HepG2 (cell line): ENCODE results near the gene RANBP3. TPM values are rescaled to one million over a fixed set of nuclear protein-coding genes. Genes with fewer than 3 reads are reported as not detected.

Source experiments
- AKNA ChIP-seq: sonication (generic); formaldehyde crosslinking; IDR thresholded peaks from 2 replicates; pipeline ENCODE4 v1.4.0; 2020; ENCODE audit warnings: missing genetic modification reagents, borderline replicate concordance
- HNF1B ChIP-seq: sonication (generic); formaldehyde crosslinking; IDR thresholded peaks from 2 replicates; pipeline ENCODE4 v1.5.1; 2020; ENCODE audit warnings: mild to moderate bottlenecking, moderate library complexity, missing genetic modification reagents
- ISX ChIP-seq: sonication (generic); formaldehyde crosslinking; conservative IDR thresholded peaks from 2 replicates; pipeline ENCODE4 v1.5.0; 2020; ENCODE audit warnings: missing genetic modification reagents
- MTA3 ChIP-seq: sonication (generic); formaldehyde crosslinking; IDR thresholded peaks from 2 replicates; pipeline ENCODE4 v1.4.0; 2020; ENCODE audit warnings: missing genetic modification reagents
- RAD21 ChIP-seq: fragments of 450-650 bp; formaldehyde crosslinking; IDR thresholded peaks from 2 replicates; pipeline ENCODE4 v1.5.0; 2020; ENCODE audit warnings: mild to moderate bottlenecking
- ZBTB8A ChIP-seq: sonication (generic); formaldehyde crosslinking; IDR thresholded peaks from 2 replicates; pipeline ENCODE4 v1.4.0; 2020; ENCODE audit warnings: mild to moderate bottlenecking, low read depth, missing genetic modification reagents, borderline replicate concordance
- ZMAT3 ChIP-seq: sonication (generic); formaldehyde crosslinking; conservative IDR thresholded peaks from 2 replicates; pipeline ENCODE4 v1.7.0; 2021; ENCODE audit warnings: missing genetic modification reagents
- ZNF768 ChIP-seq: sonication (generic); formaldehyde crosslinking; IDR thresholded peaks from 2 replicates; pipeline ENCODE4 v1.4.0; 2020; ENCODE audit warnings: missing genetic modification reagents
- polyA plus RNA-seq, 8 experiments: library from polyadenylated mRNA; depleted of rRNA in 3 of 8; stranded (reverse) in 7 of 8; unstranded in 1 of 8; fragments of >200 nt; fragmentation: Illumina TruSeq in 4 of 8; extraction: Trizol in 4 of 8; gene quantifications; 2 replicates each; pipeline versions ENCODE4 v1.2.1 to v1.2.3, GENCODE V29; 2011 to 2016; ENCODE audit warnings: low read depth in 4 of 8, missing spikeins in 1 of 8, mixed read lengths in 1 of 8; ENCODE audit not compliant: insufficient read depth in 1 of 8
- total RNA-seq, 5 experiments: library from RNA; depleted of rRNA; stranded (reverse); fragments of >200 nt; fragmentation: Illumina TruSeq; extraction: Trizol; gene quantifications; 2 replicates each; pipeline ENCODE4 v1.2.3, GENCODE V29; 2016; ENCODE audit warnings: low read depth in 1 of 5
- TF ChIP-seq, protein P1 (sequence below): sonication (generic); formaldehyde crosslinking; IDR thresholded peaks from 2 replicates; pipeline ENCODE4 v1.4.0; 2020; ENCODE audit warnings: missing genetic modification reagents, borderline replicate concordance
- TF ChIP-seq, protein P2 (sequence below): sonication (generic); formaldehyde crosslinking; IDR thresholded peaks from 2 replicates; pipeline ENCODE4 v1.5.0; 2020; ENCODE audit warnings: mild to moderate bottlenecking, missing genetic modification reagents, borderline replicate concordance
- TF ChIP-seq, protein P3 (sequence below): IDR thresholded peaks from 2 replicates; pipeline ENCODE4 v1.4.0; 2020; ENCODE audit warnings: mild to moderate bottlenecking, missing genetic modification reagents

The RANBP3 gene
- total and polyA plus RNA-seq, 2 of the 13 experiments (the other 11 are each of a cell fraction or from before 2014, with no cell fraction given), result 39.5 to 149 TPM

- no peak for TF ChIP-seq AKNA (CRISPR knock-in tag)
- no peak for TF ChIP-seq ZMAT3 (CRISPR knock-in tag)
- no peak for TF ChIP-seq MTA3 (CRISPR knock-in tag)
- no peak for TF ChIP-seq ZNF768 (CRISPR knock-in tag)
- TF ChIP-seq ZBTB8A, result no peak
- TF ChIP-seq, protein P1, sequence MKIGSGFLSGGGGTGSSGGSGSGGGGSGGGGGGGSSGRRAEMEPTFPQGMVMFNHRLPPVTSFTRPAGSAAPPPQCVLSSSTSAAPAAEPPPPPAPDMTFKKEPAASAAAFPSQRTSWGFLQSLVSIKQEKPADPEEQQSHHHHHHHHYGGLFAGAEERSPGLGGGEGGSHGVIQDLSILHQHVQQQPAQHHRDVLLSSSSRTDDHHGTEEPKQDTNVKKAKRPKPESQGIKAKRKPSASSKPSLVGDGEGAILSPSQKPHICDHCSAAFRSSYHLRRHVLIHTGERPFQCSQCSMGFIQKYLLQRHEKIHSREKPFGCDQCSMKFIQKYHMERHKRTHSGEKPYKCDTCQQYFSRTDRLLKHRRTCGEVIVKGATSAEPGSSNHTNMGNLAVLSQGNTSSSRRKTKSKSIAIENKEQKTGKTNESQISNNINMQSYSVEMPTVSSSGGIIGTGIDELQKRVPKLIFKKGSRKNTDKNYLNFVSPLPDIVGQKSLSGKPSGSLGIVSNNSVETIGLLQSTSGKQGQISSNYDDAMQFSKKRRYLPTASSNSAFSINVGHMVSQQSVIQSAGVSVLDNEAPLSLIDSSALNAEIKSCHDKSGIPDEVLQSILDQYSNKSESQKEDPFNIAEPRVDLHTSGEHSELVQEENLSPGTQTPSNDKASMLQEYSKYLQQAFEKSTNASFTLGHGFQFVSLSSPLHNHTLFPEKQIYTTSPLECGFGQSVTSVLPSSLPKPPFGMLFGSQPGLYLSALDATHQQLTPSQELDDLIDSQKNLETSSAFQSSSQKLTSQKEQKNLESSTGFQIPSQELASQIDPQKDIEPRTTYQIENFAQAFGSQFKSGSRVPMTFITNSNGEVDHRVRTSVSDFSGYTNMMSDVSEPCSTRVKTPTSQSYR (CRISPR knock-in tag), result no peak
- TF ChIP-seq HNF1B (CRISPR knock-in tag), result peak; percentile 21
- TF ChIP-seq ISX (CRISPR knock-in tag), result no peak
- TF ChIP-seq, protein P2, sequence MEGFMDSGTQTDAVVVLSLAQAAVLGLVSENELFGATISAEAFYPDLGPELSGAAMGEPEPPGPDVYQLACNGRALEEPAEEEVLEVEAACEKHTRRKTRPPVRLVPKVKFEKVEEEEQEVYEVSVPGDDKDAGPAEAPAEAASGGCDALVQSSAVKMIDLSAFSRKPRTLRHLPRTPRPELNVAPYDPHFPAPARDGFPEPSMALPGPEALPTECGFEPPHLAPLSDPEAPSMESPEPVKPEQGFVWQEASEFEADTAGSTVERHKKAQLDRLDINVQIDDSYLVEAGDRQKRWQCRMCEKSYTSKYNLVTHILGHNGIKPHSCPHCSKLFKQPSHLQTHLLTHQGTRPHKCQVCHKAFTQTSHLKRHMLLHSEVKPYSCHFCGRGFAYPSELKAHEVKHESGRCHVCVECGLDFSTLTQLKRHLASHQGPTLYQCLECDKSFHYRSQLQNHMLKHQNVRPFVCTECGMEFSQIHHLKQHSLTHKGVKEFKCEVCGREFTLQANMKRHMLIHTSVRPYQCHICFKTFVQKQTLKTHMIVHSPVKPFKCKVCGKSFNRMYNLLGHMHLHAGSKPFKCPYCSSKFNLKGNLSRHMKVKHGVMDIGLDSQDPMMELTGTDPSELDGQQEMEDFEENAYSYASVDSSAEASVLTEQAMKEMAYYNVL (CRISPR knock-in tag), result peak; percentile 70; the same call in 1 of the 2 replicates
- TF ChIP-seq, protein P3, sequence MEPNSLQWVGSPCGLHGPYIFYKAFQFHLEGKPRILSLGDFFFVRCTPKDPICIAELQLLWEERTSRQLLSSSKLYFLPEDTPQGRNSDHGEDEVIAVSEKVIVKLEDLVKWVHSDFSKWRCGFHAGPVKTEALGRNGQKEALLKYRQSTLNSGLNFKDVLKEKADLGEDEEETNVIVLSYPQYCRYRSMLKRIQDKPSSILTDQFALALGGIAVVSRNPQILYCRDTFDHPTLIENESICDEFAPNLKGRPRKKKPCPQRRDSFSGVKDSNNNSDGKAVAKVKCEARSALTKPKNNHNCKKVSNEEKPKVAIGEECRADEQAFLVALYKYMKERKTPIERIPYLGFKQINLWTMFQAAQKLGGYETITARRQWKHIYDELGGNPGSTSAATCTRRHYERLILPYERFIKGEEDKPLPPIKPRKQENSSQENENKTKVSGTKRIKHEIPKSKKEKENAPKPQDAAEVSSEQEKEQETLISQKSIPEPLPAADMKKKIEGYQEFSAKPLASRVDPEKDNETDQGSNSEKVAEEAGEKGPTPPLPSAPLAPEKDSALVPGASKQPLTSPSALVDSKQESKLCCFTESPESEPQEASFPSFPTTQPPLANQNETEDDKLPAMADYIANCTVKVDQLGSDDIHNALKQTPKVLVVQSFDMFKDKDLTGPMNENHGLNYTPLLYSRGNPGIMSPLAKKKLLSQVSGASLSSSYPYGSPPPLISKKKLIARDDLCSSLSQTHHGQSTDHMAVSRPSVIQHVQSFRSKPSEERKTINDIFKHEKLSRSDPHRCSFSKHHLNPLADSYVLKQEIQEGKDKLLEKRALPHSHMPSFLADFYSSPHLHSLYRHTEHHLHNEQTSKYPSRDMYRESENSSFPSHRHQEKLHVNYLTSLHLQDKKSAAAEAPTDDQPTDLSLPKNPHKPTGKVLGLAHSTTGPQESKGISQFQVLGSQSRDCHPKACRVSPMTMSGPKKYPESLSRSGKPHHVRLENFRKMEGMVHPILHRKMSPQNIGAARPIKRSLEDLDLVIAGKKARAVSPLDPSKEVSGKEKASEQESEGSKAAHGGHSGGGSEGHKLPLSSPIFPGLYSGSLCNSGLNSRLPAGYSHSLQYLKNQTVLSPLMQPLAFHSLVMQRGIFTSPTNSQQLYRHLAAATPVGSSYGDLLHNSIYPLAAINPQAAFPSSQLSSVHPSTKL, result peak; percentile 74; the same call in 1 of the 2 replicates
- peak; percentile 81 for TF ChIP-seq RAD21 (CRISPR knock-in tag)
Observed at GRCh38 chr19:5987077-5987818, 9.3 kb upstream of the RANBP3 start (continued).
